Measurements from ENCODE around the gene ZNF430. TPM values are rescaled to one million over a fixed set of nuclear protein-coding genes. Genes with fewer than 3 reads are reported as not detected.

Gene ZNF430
- total and polyA plus RNA-seq, 9 of the 15 experiments (the other 6 are each of a cell fraction or from before 2014, with no cell fraction given) = 4.7 to 15.4 (median 9.4) TPM

DNA sequence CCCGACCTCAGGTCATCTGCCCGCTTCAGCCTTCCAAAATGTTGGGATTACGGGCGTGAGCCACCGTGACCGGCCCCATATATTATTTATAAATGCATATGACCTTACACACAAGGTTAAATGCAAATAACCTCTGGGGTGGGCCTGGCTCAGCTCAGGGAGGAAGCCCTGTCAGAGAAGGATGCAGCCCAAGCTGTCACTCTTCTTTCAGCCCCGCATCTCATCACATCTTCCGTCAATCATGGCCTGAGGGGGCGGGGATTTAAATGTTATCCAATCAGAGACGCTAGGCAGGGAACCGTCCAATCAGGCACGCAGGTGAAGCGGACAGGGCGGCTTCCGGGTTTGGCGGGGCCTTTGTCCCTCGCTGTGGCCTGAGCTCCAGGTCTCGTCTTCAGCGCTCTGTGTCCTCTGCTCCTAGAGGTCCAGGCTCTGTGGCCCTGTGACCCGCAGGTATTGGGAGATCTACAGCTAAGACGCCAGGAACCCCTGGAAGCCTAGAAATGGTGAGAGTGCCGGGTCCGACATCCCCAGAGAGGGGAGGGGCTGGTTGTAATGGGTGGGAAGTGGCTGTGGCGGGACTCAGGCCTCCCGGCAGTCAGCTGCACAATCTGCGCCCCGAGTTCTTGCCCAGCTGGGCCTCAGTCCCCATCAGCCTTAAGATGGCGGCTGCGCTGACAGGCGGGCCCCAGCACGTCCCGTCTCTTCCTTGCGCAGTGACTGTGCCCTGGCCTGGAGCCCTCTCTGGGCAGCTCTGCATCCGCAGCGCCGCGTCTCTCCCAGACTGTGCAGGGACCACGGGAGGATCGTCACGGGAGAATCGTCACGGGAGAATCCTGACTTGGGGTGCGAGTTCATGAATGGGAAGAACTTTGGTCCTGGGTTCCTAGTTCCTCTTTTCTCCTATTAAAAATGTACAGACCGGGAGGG, at the start of gene ZNF430 (continued):
- TF ChIP-seq ZNF224 (CRISPR knock-in tag; IDR thresholded peaks at IDR 0.05) = no peak
- TF ChIP-seq PRPF4 (IDR thresholded peaks at IDR 0.05; ENCODE audit: insufficient read depth, low read depth, low read length, poor library complexity, severe bottlenecking) = no peak
- TF ChIP-seq ASH1L (IDR thresholded peaks at IDR 0.05; ENCODE audit: borderline replicate concordance, low read depth, partially characterized antibody) = peak; percentile 92
- no peak for TF ChIP-seq HNRNPK (IDR thresholded peaks at IDR 0.05; ENCODE audit: low read depth, low read length, poor library complexity, severe bottlenecking)
- TF ChIP-seq ZNF584 (CRISPR knock-in tag; IDR thresholded peaks at IDR 0.05; ENCODE audit: low read depth) = no peak
- no peak for TF ChIP-seq XRCC3 (IDR thresholded peaks at IDR 0.05)
- peak; percentile 28; the same call in 1 of the 2 replicates for TF ChIP-seq CREB1 (IDR thresholded peaks at IDR 0.05)
- TF ChIP-seq CREB1 (CRISPR knock-in tag; IDR thresholded peaks at IDR 0.05) = no peak
- TF ChIP-seq, protein P1, sequence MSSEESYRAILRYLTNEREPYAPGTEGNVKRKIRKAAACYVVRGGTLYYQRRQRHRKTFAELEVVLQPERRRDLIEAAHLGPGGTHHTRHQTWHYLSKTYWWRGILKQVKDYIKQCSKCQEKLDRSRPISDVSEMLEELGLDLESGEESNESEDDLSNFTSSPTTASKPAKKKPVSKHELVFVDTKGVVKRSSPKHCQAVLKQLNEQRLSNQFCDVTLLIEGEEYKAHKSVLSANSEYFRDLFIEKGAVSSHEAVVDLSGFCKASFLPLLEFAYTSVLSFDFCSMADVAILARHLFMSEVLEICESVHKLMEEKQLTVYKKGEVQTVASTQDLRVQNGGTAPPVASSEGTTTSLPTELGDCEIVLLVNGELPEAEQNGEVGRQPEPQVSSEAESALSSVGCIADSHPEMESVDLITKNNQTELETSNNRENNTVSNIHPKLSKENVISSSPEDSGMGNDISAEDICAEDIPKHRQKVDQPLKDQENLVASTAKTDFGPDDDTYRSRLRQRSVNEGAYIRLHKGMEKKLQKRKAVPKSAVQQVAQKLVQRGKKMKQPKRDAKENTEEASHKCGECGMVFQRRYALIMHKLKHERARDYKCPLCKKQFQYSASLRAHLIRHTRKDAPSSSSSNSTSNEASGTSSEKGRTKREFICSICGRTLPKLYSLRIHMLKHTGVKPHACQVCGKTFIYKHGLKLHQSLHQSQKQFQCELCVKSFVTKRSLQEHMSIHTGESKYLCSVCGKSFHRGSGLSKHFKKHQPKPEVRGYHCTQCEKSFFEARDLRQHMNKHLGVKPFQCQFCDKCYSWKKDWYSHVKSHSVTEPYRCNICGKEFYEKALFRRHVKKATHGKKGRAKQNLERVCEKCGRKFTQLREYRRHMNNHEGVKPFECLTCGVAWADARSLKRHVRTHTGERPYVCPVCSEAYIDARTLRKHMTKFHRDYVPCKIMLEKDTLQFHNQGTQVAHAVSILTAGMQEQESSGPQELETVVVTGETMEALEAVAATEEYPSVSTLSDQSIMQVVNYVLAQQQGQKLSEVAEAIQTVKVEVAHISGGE (CRISPR knock-in tag; IDR thresholded peaks at IDR 0.05) = no peak
- TF ChIP-seq LCOR (CRISPR knock-in tag; IDR thresholded peaks at IDR 0.05) = 0 out of 2 replicates have a peak, but pooled peaks have one; percentile 22
- peak; percentile 52; the same call in 1 of the 2 replicates for TF ChIP-seq PML (IDR thresholded peaks at IDR 0.05; ENCODE audit: low read length)
- no peak for TF ChIP-seq FOXK1 (CRISPR knock-in tag; IDR thresholded peaks at IDR 0.05; ENCODE audit: borderline replicate concordance)
- TF ChIP-seq, protein P2, sequence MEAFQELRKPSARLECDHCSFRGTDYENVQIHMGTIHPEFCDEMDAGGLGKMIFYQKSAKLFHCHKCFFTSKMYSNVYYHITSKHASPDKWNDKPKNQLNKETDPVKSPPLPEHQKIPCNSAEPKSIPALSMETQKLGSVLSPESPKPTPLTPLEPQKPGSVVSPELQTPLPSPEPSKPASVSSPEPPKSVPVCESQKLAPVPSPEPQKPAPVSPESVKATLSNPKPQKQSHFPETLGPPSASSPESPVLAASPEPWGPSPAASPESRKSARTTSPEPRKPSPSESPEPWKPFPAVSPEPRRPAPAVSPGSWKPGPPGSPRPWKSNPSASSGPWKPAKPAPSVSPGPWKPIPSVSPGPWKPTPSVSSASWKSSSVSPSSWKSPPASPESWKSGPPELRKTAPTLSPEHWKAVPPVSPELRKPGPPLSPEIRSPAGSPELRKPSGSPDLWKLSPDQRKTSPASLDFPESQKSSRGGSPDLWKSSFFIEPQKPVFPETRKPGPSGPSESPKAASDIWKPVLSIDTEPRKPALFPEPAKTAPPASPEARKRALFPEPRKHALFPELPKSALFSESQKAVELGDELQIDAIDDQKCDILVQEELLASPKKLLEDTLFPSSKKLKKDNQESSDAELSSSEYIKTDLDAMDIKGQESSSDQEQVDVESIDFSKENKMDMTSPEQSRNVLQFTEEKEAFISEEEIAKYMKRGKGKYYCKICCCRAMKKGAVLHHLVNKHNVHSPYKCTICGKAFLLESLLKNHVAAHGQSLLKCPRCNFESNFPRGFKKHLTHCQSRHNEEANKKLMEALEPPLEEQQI (IDR thresholded peaks at IDR 0.05) = 0 out of 2 replicates have a peak, but pooled peaks have one; percentile 26
- TF ChIP-seq RUNX1 (IDR thresholded peaks at IDR 0.05; ENCODE audit: low read depth) = no peak
- TF ChIP-seq ILF3 (IDR thresholded peaks at IDR 0.05; ENCODE audit: borderline replicate concordance) = no peak
- peak; percentile 68 for TF ChIP-seq POLR2AphosphoS5 (IDR thresholded peaks at IDR 0.05; ENCODE audit: control insufficient read depth, insufficient read depth, low read depth, low read length)
- 0 out of 2 replicates have a peak, but pooled peaks have one; percentile 25 for TF ChIP-seq ZBTB17 (CRISPR knock-in tag; IDR thresholded peaks at IDR 0.05)
- peak; percentile 66; the same call in 1 of the 2 replicates for TF ChIP-seq GABPB1 (CRISPR knock-in tag; IDR thresholded peaks at IDR 0.05)
- no peak; the same call in 1 of the 2 replicates for TF ChIP-seq TCF7 (IDR thresholded peaks at IDR 0.05; ENCODE audit: borderline replicate concordance)
- peak; percentile 79 for TF ChIP-seq BRD9 (IDR thresholded peaks at IDR 0.05; ENCODE audit: low read depth, partially characterized antibody)
- TF ChIP-seq PHF8 (IDR thresholded peaks at IDR 0.05; ENCODE audit: borderline replicate concordance, low read length) = peak; percentile 90
- TF ChIP-seq PHF21A (IDR thresholded peaks at IDR 0.05; ENCODE audit: borderline replicate concordance, low read depth) = no peak

Data from K562 (cell line).